Medulla oblongata (tissue), 1 donor: ENCODE results near the gene MOB1B.
"Not testable (repeated sequence)": the region's sequence is repeated elsewhere in the genome, so short reads cannot be mapped to it uniquely, and the experiment has no call there.

Experiments used
- DNase-seq: peaks from one replicate; pipeline ENCODE4 v3.0.0-alpha.2; 2015; ENCODE audit errors: extremely low spot score

The MOB1B gene

GRCh38 chr4:70956549-70957210 lies 54.5 kb downstream of the MOB1B start:
- no peak for DNase-seq

DNA sequence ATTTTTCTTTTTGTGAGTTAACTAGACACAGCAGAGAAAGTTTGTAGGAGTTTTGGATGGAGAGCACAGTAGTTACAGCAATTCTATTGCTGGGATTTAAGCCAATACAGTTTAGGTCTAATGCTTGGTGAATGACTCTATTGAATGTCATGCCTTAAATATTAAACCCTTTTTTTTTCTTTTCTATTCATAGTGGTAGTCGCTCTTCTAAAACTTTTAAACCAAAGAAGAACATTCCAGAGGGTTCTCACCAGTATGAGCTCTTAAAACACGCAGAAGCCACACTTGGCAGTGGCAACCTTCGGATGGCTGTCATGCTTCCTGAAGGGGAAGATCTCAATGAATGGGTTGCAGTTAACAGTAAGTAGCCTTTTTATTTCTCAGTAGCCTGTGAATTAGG lies 56.5 kb downstream of the MOB1B start:
- DNase-seq, result peak; percentile 47

DNA sequence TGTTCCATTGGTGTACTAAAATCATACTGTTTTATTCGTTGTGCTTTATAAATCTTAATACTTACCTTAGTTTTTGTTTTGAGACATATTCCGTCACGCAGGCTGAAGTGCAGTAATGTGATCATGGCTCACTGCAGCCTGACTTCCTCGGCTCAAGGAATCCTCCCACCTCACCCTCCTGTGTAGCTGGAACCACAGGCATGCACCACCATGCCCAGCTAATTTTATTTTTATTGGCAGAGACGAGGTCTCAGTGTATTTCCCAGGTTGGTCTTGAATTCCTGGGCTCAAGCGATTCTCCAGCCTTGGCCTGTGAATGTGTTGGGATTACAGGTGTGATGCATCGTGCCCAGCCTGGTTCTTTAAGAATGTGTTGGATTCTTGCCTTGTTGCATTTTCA lies 66.9 kb downstream of the MOB1B start:
- DNase-seq, result no peak

DNA sequence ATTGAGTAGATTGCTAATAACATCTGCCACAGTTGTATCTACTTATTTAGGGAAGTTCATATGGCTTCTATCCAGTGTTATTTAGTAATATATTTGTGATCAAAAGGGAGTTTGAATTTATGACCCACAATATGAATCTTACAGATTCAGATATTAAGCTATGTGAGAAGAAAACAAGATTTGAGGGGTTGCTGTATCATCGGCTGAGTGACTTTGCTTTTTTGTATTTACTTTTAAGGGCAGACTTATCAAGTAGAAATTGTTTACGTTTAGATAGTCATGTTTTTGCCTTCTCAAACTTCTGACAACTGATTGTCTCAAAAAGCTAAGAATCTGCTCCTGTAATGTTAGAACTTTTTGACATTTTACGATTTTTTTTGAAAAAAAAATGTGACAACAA lies 74.1 kb downstream of the MOB1B start:
- no peak for DNase-seq

DNA sequence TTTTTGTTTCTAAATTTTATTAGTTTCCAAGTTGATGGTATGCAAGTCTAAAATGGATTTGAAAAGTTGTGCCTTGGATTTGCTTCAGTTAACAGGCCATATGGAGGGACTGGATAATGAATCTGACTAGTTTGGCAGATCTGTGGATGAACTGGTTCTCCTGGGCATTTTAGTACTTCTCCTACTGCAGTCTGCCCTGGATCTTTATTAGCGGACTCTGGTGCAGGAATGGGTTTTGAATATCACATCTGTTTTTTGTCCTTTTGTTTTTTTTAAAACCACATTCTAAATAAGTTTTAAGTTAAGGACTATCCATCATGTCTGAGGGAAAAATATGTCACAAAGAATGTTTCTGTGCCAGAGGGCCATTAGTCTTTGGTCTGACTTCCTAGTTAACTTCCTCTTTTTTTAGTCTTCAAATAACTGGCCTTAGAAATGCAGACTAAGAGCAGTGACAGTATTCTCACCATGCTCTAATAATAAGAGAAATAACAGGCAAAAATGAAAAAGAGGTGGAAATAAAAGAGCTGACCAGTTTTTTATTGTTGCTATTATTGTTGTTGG lies 77.4 kb downstream of the MOB1B start:
- DNase-seq, result peak; percentile 33

- no peak for DNase-seq
These were observed 78.0 kb downstream of the MOB1B start for GRCh38 chr4:70980196-70980595.

DNA sequence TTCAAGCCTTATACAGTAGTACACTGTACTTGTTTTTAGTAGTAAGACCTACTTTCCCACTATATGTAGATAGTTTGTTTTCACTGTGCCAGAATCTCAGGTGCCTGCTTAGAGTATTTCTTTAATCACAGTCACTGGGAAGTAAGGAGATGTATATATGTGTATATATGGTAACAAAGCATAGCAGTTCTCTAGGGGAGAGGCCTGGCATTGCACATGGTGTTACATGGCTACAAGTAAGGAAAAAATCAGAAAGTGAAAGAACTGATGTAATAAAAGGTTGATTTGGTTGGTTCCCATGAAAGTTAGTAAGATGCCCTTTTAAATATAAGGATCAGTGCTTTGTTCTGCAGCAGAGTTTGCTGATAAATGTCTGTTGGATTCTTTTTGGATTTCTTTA lies 81.9 kb downstream of the MOB1B start:
- no peak for DNase-seq

GRCh38 chr4:70984589-70984988 lies 82.4 kb downstream of the MOB1B start:
- DNase-seq, result no peak

GRCh38 chr4:70991596-70991995 lies 89.4 kb downstream of the MOB1B start:
- DNase-seq, result no peak

DNA sequence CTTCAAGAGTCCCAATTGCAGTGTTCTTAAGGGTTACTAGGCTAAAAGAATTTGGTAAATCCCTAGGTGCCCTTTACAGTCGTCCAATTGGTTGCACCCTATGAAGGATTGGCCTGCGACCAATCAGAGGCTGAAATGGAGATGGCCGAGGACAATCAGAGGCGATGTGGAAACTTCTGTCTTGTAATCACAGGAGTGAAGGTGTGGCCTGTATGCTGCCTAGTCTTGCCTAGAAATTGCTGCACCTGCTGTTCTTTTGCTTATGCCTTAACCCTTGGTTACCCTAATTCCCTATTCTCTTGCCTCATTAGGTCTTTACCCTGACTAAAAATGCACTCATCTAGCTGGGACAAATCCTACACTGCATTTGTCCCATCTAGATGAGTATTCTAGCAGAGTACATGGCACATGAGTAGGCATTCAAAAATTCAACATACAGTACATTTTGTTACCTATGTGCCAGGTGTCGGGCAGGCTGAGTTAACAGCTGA lies 90.3 kb downstream of the MOB1B start:
- no peak for DNase-seq

GRCh38 chr4:70993181-70994068 lies 91.3 kb downstream of the MOB1B start, which contains the start of gene DCK:
Gene DCK (plus strand): TSS chr4:70993649. CDS start chr4:70993836, 187 bp downstream.
- peak; percentile 95 for DNase-seq

DNA sequence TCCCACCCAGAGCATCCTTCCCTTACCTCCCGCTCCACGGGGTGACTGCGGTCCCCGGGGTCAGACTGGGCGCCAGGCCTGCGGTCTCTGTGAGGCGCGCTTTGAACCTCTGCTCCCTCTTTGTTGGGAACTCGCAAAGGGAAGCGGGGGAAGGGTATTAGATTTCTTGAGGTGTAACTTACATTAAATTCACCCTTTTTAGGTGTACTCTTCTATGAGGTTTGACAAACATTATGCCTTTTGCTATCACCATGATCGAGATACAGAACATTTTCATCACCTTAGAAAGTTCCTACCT lies 91.8 kb downstream of the MOB1B start:
- DNase-seq, result no peak

- DNase-seq, result no peak
These were observed 92.4 kb downstream of the MOB1B start for GRCh38 chr4:70994387-70995099.

DNA sequence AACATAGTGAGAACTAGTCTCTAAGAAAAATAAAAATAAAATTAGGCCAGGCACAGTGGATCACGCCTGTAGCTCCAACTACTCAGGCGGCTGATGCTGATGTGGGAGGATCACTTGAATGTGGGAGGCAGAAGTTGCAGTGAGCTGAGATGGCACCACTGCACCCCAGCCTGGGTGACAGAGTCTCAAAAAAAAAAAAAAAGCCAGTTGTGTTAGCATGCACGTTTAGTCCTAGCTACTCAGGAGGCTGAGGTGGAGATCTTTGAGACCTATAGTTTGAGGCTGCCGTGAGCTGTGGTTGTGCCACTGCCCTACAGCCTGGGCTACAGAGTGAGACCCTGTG lies 93.8 kb downstream of the MOB1B start:
- DNase-seq, result no peak

DNA sequence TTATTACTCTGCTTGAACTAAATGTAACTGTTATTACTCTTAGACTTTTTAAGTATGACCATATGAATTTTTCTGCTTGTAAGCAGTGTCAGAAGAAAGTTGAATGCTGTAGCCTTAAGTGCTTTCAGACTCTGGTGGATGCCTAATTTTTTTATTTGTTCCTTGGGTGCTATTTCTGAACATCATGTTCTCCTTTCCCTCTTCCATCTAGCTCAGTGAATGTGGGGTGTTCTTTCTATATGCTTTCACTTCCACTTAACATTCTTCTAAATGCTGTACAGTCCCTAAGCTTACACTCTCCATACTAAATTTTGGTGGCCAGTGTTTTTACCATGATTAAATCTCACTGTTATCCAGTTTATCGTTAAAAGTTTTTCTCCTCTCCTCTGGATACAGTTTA lies 94.9 kb downstream of the MOB1B start:
- DNase-seq, result peak; percentile 56

DNA sequence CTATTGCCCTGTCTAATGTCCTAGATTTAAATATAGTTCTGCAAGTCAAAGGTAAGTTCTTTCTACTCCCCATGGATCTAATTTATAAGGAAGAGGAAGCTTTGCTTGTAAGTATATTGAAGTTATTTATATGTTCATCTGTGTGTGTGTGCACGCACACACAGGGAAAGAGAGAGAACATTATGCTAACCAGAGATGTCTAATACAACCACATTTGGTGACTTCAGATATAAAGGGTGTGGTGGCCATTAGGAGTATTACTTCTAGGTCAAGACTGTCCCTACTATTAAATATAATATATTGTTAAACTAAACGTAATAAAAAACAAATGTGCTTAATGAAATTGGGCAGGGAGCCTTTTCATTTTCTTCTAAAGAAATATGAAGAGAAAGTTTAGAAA lies 95.4 kb downstream of the MOB1B start:
- DNase-seq, result no peak

DNA sequence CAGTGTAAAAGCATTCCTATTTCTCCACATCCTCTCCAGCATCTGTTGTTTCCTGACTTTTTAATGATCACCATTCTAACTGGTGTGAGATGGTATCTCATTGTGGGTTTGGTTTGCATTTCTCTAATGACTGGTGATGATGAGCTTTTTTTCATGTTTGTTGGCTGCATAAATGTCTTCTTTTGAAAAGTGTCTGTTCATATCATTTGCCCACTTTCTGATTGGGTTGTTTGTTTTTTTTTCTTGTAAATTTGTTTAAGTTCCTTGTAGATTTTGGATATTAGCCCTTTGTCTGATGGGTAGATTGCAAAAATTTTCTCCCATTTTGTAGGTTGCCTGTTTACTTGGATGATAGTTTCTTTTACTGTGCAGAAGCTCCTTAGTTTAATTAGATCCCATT lies 97.5 kb downstream of the MOB1B start:
- DNase-seq, result not testable (repeated sequence)

DNA sequence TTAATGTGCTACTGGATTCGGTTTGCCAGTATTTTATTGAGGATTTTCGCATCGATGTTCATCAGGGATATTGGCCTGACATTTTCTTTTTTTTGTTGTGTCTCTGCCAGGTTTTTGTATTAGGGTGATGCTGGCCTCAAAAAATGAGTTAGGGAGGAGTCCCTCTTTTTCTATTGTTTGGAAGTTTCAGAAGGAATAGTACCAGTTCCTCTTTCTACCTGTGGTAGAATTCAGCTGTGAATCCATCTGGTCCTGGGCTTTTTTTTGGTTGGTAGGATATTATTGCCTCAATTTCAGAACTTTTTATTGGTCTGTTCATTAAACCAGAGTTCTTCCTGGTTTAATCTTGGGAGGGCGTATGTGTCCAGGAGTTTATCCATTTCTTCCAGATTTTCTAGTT lies 99.2 kb downstream of the MOB1B start:
- not testable (repeated sequence) for DNase-seq

DNA sequence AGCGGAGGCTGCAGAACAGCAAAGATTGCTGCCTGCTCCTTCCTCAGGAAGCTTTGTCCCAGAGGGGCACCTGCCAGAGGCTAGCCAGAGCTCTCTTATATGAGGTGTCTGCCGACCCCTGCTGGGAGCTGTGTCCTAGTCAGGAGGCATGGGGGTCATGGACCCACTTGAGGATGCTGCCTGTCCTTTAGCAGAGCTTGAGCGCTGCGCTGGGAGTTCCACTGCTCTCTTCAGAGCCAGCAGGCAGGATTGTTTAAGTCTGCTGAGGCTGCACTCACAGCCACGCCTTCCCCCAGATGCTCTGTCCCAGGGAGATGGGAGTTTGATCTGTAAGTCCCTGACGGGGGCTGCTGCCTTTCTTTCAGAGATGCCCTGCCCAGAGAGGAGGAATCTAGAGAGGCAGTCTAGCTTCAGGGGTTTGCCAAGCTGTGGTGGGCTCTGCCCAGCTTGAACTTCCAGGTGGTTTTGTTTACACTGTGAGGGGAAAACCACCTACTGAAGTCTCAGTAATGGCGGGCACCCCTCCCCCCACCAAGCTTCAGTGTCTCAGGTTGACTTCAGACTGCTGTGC lies 102.2 kb downstream of the MOB1B start:
- DNase-seq, result no peak

DNA sequence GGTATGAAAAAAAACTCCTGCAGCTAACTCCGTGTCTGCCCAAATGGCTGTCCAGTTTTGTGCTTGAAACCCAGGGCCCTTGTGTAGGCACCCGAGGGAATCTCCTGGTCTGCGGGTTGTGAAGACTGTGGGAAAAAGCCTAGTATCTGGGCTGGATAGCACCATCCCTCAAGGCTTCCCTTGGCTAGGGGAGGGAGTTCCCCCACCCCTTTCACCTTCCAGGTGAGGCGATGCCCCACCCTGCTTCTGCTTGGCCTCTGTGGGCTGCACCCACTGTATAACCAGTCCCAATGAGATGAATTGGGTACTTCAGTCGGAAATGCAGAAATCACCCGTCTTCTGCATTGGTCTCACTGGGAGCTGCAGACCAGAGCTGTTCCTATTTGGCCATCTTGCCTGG lies 102.9 kb downstream of the MOB1B start:
- DNase-seq, result not testable (repeated sequence)

DNA sequence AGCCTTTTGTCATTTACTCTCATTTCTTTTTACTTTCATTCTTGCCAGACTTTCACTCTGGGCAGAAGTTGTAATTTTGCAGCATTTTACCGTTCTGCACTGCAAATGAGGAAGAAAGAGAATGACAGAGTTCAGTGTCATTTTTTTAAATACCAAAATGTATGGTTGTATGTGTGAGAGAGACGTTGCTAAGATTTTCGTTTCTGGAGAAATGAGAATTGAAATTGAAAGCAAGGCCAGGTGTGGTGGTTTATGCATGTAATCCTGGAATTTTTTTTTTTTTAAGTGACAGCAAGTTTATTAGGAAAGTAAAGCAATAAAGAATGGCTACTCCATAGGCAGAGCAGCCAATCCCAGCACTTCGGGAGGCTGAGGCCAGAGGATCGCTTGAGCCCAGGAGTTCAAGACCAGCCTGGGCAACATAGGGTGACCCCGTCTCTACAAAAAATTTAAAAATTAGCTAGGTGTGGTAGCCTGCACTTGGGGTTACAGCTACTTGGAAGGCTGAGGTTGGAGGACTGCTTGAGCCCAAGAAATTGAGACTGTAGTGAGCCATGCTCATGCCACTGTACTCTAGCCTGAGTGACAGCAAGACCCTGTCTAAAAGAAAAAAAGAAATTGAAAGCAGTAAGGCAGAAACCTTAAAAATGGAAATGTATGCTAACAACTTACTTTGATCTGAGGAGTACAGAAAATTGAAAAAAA lies 104.2 kb downstream of the MOB1B start:
- DNase-seq, result no peak
